Activated CD4-positive, alpha-beta T cell treated with anti-CD3 and anti-CD28 coated beads, Interleukin-2, amount 50 U/mL, for 1 hour (primary cell): ENCODE results near the gene PTPN18.
"Not testable (repeated sequence)": the region's sequence is repeated elsewhere in the genome, so short reads cannot be mapped to it uniquely, and the experiment has no call there.

Experiments used
- DNase-seq: peaks from one replicate; pipeline ENCODE4 v3.0.0-alpha.2; 2020

Gene PTPN18

GRCh38 chr2:130355578-130356431 is at the start of gene PTPN18:
Gene PTPN18 (plus strand): TSS chr2:130356056. CDS start chr2:130356108, 52 bp downstream.
- DNase-seq, result peak; percentile 50

- DNase-seq, result no peak
These were observed 48.0 kb upstream of the PTPN18 start for GRCh38 chr2:130307850-130308249.

- no peak for DNase-seq
These were observed 45.0 kb upstream of the PTPN18 start for GRCh38 chr2:130310881-130311280.

- no peak for DNase-seq
These were observed 42.0 kb upstream of the PTPN18 start for GRCh38 chr2:130313812-130314334.

- DNase-seq, result no peak
These were observed 41.5 kb upstream of the PTPN18 start for GRCh38 chr2:130314377-130314776.

- DNase-seq, result no peak
These were observed 39.3 kb upstream of the PTPN18 start for GRCh38 chr2:130316596-130316995.

- no peak for DNase-seq
These were observed 37.0 kb upstream of the PTPN18 start for GRCh38 chr2:130318906-130319305.

- no peak for DNase-seq
These were observed 36.3 kb upstream of the PTPN18 start for GRCh38 chr2:130319536-130319935.

GRCh38 chr2:130327703-130328527 is 27.9 kb upstream of the PTPN18 start:
- no peak for DNase-seq

- no peak for DNase-seq
These were observed 27.1 kb upstream of the PTPN18 start for GRCh38 chr2:130328710-130329109.

- DNase-seq, result peak; percentile 67
These were observed 23.4 kb upstream of the PTPN18 start for GRCh38 chr2:130332271-130333073.

GRCh38 chr2:130333253-130333652 is 22.6 kb upstream of the PTPN18 start:
- not testable (repeated sequence) for DNase-seq

GRCh38 chr2:130334026-130334425 is 21.8 kb upstream of the PTPN18 start:
- DNase-seq, result no peak

GRCh38 chr2:130335226-130335625 is 20.6 kb upstream of the PTPN18 start:
- no peak for DNase-seq

- DNase-seq, result no peak
These were observed 19.5 kb upstream of the PTPN18 start for GRCh38 chr2:130336150-130336876.

GRCh38 chr2:130336877-130337734 is 18.8 kb upstream of the PTPN18 start:
- DNase-seq, result peak; percentile 51

- no peak for DNase-seq
These were observed 18.0 kb upstream of the PTPN18 start for GRCh38 chr2:130337735-130338325.

GRCh38 chr2:130338793-130339345 is 17.0 kb upstream of the PTPN18 start:
- DNase-seq, result no peak

GRCh38 chr2:130339885-130340745 is 15.7 kb upstream of the PTPN18 start:
- DNase-seq, result no peak
